Right lobe of liver (tissue), 6 donors: ENCODE results near the gene TNIP1. TPM values are rescaled to one million over a fixed set of nuclear protein-coding genes. Genes with fewer than 3 reads are reported as not detected.
A peak's percentile ranks its signal among the peaks of the same experiment; 100 is the strongest.

ENCODE experiments used
- ATAC-seq, 4 donors: fragments of 200-7000 bp; cut with Tn5 transposase; one replicate each; pipeline ENCODE4 v1.9.1; 2020; ENCODE audit warnings: mild to moderate bottlenecking in 4 of 4, moderate library complexity in 4 of 4
- DNase-seq, 3 donors: peaks; one replicate each; pipeline ENCODE4 v3.0.0-alpha.2; 2020
- H3K27ac ChIP-seq, 3 donors: fragments of 200-600 bp; one replicate each; pipeline ENCODE4 v1.8.0; 2022
- H3K27me3 ChIP-seq, 2 donors: fragments of 200-600 bp; one replicate each; pipeline ENCODE4 v1.8.0; 2022
- H3K36me3 ChIP-seq, 4 donors: fragments of 200-600 bp; sonication (generic) in 1 of 4; one replicate each; pipeline versions ENCODE4 v1.5.1 to v1.8.0; 2017 to 2022; ENCODE audit warnings: control low read depth in 1 of 4
- H3K4me1 ChIP-seq, 4 donors: fragments of 200-600 bp; sonication (generic) in 1 of 4; one replicate each; pipeline versions ENCODE4 v1.5.1 to v1.8.0; 2017 to 2022; ENCODE audit warnings: control low read depth in 1 of 4
- H3K4me3 ChIP-seq, 3 donors: fragments of 200-600 bp; one replicate each; pipeline ENCODE4 v1.8.0; 2022
- H3K9me3 ChIP-seq, 4 donors: fragments of 200-600 bp; sonication (generic) in 1 of 4; one replicate each; pipeline versions ENCODE4 v1.5.1 to v1.8.0; 2017 to 2022; ENCODE audit warnings: control low read depth in 1 of 4
- POLR2A ChIP-seq: fragments of 450-650 bp; IDR thresholded peaks from one replicate; pipeline ENCODE4 v1.6.1; 2017; ENCODE audit warnings: antibody characterized with exemption, mild to moderate bottlenecking
- WGBS: methylation state at CpG from one replicate; pipeline ENCODE4 v1.1.6; 2018; ENCODE audit warnings: low coverage, low lambda C conversion rate; ENCODE audit not compliant: insufficient coverage; ENCODE audit errors: missing lambda C conversion rate; 5-methylcytosine and 5-hydroxymethylcytosine counted together
- intact Hi-C, 2 donors: fragments of 100-400 bp; cut with DNase I; formaldehyde crosslinking; loops; one replicate each; pipeline versions ENCODE4 v1.11.2 to v1.14.1; 2022
- total RNA-seq, 6 experiments: library from RNA; depleted of rRNA in 2 of 6; stranded (reverse); fragments of >200 nt in 2 of 6; fragmentation: NEBNext Ultra II Directional in 3 of 6; extraction: Animal tissue kit (Norgen Biotek cat#: 25700) in 3 of 6; gene quantifications; one replicate each; pipeline versions ENCODE4 v1.1.0 to v1.2.4, GENCODE V29; 2016 to 2023
- TF ChIP-seq, protein P1 (sequence below), 4 donors: fragments of 200-600 bp in 3 of 4; fragments of 450-650 bp in 1 of 4; IDR thresholded peaks; one replicate each; pipeline versions ENCODE4 v1.5.1 to v1.8.0; 2016 to 2022; ENCODE audit warnings: antibody characterized with exemption in 4 of 4, mild to moderate bottlenecking in 2 of 4
- donor health status: DM: no; HTN: yes; CAD: no.
- donor health status: DM: no; HTN: no; CAD: no.
- donor health status: DM: no; HTN: no; CAD: no.
- donor health status: DM: no; HTN: yes; CAD: no.
- donor health status: DM: no; HTN: yes; CAD: no.

The TNIP1 gene
- total RNA-seq, 6 experiments from 2014 or later, result 70.1 to 155 (median 79.1) TPM

DNA sequence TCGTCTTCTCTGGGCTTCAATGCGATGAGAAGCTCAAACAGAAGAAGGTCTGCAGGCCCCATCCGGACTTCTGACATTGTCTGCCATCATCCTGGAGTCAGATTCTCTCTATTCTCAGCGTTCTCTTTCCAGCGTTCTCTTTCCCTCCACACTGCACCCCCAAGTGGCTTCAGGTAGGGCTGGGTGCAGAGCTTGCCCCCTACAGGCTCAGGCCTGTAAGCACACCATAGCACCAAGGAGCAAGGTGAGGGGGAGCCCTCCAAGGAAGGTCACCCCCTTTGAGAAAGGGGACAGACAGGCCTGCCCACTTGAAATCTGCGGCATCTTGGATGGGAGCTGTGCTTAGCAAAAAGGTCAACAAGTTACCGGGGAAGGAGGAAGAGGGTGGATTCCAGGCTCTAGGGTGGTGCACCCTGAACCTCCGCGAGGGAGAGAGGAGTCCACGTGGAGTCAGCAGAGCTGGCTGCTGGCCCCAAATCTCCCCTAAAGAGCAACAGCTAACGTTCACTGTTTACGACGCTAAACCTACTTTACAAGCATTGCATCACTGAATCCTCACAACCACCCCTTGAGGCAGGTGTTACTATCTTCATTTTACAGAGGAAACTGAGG, 32.9 kb downstream of the TNIP1 start:
- ATAC-seq (peak; percentile 68 to 79 (median 78)), DNase-seq (peak in 1 of 3 donors; percentile 55)
- intact Hi-C loops, result loop anchor here in 1 of 2 donors (5.0 kb wide), 1 partner anchor 46 kb away; no protein-coding TSS in a partner anchor
- Histone ChIP-seq H3K36me3 (peaks cover 0 to 81% (median 18%) of the 10 kb centered on the region in 4 donors), H3K4me3 (no peak overlapping the region), H3K4me1 (peaks cover 0 to 2% (median 1%) of the 10 kb centered on the region in 4 donors), H3K9me3 (no peaks in the 10 kb centered on the region), H3K27ac (no peak overlapping the region), H3K27me3 (no peaks in the 10 kb centered on the region)
- 42% methylated on average over 6 of the region's 13 CpGs for WGBS
- TF ChIP-seq, protein P1, sequence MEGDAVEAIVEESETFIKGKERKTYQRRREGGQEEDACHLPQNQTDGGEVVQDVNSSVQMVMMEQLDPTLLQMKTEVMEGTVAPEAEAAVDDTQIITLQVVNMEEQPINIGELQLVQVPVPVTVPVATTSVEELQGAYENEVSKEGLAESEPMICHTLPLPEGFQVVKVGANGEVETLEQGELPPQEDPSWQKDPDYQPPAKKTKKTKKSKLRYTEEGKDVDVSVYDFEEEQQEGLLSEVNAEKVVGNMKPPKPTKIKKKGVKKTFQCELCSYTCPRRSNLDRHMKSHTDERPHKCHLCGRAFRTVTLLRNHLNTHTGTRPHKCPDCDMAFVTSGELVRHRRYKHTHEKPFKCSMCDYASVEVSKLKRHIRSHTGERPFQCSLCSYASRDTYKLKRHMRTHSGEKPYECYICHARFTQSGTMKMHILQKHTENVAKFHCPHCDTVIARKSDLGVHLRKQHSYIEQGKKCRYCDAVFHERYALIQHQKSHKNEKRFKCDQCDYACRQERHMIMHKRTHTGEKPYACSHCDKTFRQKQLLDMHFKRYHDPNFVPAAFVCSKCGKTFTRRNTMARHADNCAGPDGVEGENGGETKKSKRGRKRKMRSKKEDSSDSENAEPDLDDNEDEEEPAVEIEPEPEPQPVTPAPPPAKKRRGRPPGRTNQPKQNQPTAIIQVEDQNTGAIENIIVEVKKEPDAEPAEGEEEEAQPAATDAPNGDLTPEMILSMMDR (IDR thresholded peaks at IDR 0.05), result peak; percentile 75 to 86 (median 79)
- TF ChIP-seq POLR2A, result no peak

DNA sequence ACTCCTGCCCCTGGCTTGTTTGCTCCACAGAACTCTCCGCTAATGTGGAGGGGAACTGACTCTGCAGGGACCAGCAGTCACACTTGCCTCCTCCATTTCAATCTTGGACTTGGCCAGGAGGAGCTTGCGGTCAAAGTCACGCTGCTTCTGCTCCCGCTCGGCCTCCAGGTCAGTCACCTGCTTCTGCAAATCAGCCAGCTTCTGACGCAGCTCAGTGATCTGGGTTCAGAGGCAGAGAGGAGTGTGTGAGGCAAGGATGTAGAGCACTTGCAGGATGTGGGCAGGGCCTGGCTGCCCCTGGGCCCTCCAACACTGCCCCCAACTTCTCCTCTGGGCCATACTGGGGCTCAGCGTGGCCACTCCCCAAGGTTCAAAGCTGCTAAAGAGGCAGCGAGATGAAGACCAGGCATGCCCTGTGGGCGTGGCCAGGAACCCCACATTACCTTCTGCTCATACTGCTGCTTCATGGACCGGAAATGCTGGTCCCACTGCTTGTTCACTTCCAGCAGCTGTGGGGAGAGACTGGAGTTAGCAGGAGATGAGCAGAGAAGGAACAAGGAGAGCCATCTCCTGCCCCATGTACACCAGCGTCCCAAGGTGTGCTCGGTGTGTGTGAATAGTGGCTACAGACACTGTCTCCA, 38.3 kb downstream of the TNIP1 start:
- ATAC-seq (peak; percentile 55 to 75 (median 72)), DNase-seq (peak; percentile 81 to 94 (median 92))
- Histone ChIP-seq H3K9me3 (no peaks in the 10 kb centered on the region), H3K27ac (peak overlapping the region; percentile 6 to 86 (median 68)), H3K27me3 (no peaks in the 10 kb centered on the region), H3K36me3 (peaks cover 0 to 60% (median 4%) of the 10 kb centered on the region in 4 donors), H3K4me3 (no peak overlapping the region), H3K4me1 (peaks cover 0 to 54% (median 31%) of the 10 kb centered on the region in 4 donors)
- WGBS, result 58% methylated on average over 9 of the region's 12 CpGs
- intact Hi-C loops, result loop anchor here in 1 of 2 donors (5.0 kb wide), 1 partner anchor 35 kb away; no protein-coding TSS in a partner anchor
- TF ChIP-seq, protein P1 (IDR thresholded peaks at IDR 0.05), result no peak
- no peak for TF ChIP-seq POLR2A

DNA sequence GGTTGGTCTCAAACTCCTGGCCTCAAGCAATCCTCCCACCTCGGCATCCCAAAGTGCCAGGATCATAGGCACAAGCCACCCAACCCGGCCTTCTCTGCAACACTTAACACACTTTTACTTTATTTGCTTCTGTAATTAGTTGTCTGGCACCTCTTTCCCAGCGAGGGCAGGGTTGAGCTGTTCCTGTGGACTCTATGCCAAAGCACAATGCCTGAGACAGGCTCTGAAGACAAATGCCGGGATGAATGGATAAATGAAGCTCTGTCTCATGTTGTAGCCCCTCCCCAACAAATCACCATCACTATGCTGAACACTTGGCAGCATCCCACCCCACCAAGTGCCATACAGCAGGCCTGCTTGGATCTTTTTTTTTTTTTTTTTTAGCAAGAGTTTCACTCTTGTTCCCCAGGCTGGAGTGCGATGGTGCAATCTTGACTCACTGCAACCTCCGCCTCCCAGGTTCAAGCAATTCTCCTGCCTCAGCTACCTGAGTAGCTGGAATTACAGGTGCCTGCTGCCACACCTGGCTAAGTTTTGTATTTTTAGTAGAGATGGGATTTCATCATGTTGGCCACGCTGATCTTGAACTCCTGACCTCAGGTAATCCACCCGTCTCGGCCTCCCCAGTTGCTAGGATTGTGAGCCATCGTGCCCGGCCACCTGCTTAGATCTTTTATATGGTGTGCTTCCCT, 39.1 kb downstream of the TNIP1 start:
- Histone ChIP-seq H3K36me3 (peaks cover 0 to 57% (median 3%) of the 10 kb centered on the region in 4 donors), H3K4me1 (peaks cover 0 to 61% (median 33%) of the 10 kb centered on the region in 4 donors), H3K27ac (peak overlapping the region; percentile 6 to 86 (median 67)), H3K27me3 (no peaks in the 10 kb centered on the region), H3K9me3 (no peaks in the 10 kb centered on the region), H3K4me3 (no peak overlapping the region)
- DNase-seq (no peak), ATAC-seq (peak in 1 of 4 donors; percentile 12)
- intact Hi-C loops, result loop anchor here in 1 of 2 donors (5.0 kb wide), 1 partner anchor 34 kb away; no protein-coding TSS in a partner anchor
- WGBS, result 41% methylated on average over 11 of the region's 11 CpGs
- TF ChIP-seq POLR2A, result no peak
- TF ChIP-seq, protein P1 (IDR thresholded peaks at IDR 0.05), result no peak

DNA sequence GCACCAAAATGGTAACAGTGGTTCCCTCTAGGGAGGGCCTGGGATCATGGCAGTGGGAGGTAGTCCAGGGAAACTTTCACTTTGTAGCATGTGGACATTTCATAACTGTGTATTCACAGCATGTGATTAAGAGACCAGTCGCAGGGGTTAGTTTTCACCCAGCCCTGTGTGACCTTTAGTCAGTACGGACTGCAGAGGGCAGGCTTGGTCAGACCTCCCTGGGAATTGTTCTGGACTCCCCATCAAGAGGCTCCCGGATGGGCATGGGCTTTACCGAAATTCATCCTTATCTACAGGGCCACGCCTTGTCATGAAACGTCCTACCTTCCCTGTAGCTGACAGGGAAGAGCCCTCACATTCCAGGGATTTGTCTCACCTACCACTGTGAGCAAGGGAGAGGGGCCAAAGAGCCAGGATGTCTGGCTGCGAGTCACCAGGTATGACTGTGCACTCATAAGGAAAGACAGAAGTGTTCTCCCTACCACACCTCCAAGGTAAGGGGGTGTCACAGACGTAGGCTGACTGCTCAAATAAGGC, 40.6 kb downstream of the TNIP1 start:
- H3K27me3 ChIP-seq, result no peaks in the 10 kb centered on the region
- peak; percentile 76 to 87 (median 76) for DNase-seq
- 32% methylated on average over 3 of the region's 8 CpGs for WGBS
- H3K4me3 ChIP-seq, result no peak overlapping the region
- no peak for TF ChIP-seq POLR2A
- TF ChIP-seq, protein P1 (IDR thresholded peaks at IDR 0.05), result peak; percentile 27 to 45 (median 38)
- H3K9me3 ChIP-seq, result no peaks in the 10 kb centered on the region
- peaks cover 4 to 57% (median 11%) of the 10 kb centered on the region in 4 donors for H3K36me3 ChIP-seq
- peak; percentile 69 to 86 (median 79) for ATAC-seq
- intact Hi-C loops, result loop anchor here in 1 of 2 donors (5.0 kb wide), 1 partner anchor 33 kb away; no protein-coding TSS in a partner anchor
- peak overlapping the region; percentile 77 to 86 (median 77) for H3K27ac ChIP-seq
- peaks cover 0 to 61% (median 33%) of the 10 kb centered on the region in 4 donors for H3K4me1 ChIP-seq
